ENCODE data around the gene PUM2. TPM values are rescaled to one million over a fixed set of nuclear protein-coding genes. Genes with fewer than 3 reads are reported as not detected.

Gene PUM2
- total RNA-seq, 2 donors from 2014 or later, result 87.7 to 119 TPM

DNA sequence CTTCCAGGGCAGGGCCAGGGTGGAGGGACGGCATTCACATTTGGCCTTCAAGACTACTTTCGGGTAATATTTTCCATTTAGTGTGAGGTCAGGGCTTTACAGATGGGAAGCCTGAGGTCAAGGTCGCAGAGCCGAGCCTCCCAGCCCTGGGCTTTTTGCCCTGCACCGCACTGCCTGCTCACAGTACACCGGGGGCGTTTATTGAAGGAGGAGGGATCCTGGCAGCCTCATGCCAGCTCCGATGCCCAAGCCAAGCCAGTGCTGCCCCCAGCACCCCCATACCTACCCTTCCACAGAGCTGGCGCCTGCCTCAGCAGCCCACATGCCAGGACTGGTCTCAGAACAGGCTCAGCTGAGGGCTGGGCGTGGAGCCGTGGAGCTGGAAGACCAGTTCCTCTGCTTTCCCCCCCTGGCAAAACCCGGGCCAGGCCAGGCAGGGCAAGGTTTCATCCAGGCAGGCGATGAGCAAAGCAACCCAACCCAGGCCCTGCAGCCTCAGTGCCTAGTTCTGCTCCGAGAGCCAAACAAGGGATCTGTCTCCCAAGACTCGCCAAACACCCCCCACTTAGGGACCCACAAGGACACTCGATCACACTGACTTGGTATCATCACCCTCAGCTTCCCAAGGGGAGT is 137.7 kb downstream of the PUM2 start:
- Histone ChIP-seq H3K4me3 (no peak overlapping the region), H3K9me3 (no peaks in the 10 kb centered on the region), H3K27me3 (no peaks in the 10 kb centered on the region), H3K4me1 (no peaks in the 10 kb centered on the region), H3K36me3 (no peaks in the 10 kb centered on the region), H3K9ac (ENCODE audit: low read depth in 2 of 2, low read length in 2 of 2) (peak overlapping the region in 1 of 2 donors; percentile 56), H3K27ac (no peak overlapping the region)
- TF ChIP-seq, protein P1, sequence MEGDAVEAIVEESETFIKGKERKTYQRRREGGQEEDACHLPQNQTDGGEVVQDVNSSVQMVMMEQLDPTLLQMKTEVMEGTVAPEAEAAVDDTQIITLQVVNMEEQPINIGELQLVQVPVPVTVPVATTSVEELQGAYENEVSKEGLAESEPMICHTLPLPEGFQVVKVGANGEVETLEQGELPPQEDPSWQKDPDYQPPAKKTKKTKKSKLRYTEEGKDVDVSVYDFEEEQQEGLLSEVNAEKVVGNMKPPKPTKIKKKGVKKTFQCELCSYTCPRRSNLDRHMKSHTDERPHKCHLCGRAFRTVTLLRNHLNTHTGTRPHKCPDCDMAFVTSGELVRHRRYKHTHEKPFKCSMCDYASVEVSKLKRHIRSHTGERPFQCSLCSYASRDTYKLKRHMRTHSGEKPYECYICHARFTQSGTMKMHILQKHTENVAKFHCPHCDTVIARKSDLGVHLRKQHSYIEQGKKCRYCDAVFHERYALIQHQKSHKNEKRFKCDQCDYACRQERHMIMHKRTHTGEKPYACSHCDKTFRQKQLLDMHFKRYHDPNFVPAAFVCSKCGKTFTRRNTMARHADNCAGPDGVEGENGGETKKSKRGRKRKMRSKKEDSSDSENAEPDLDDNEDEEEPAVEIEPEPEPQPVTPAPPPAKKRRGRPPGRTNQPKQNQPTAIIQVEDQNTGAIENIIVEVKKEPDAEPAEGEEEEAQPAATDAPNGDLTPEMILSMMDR (IDR thresholded peaks at IDR 0.05), result no peak
- DNase-seq, result no peak
- intact Hi-C loops (cut with DNase I), result no loop called here

DNA sequence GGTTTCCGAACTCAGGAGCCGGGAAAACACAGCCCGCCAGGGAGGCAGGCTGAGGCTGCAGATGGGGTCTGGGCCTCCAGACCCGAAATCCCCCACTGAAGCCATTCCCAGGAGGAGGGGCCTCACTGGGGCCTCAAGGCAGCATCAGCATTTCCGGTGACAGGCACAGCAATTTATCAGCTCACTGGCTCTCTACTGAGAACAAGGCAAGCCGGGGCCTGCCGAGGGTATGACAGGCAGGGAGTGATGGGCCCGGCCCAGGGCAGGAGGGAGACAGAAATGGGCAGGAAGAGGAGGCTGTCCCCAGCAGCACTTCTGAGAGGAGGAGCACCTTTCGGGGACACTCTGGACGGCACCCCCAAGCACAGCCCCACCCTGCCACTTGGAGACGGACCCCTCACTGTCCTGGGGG is 138.2 kb downstream of the PUM2 start:
- TF ChIP-seq, protein P1 (IDR thresholded peaks at IDR 0.05), result no peak
- Histone ChIP-seq H3K36me3 (no peaks in the 10 kb centered on the region), H3K4me3 (no peak overlapping the region), H3K27me3 (no peaks in the 10 kb centered on the region), H3K9me3 (no peaks in the 10 kb centered on the region), H3K27ac (no peak overlapping the region), H3K9ac (ENCODE audit: low read depth in 2 of 2, low read length in 2 of 2) (peak overlapping the region in 1 of 2 donors; percentile 56), H3K4me1 (no peaks in the 10 kb centered on the region)
- intact Hi-C loops (cut with DNase I), result no loop called here
- DNase-seq, result no peak

DNA sequence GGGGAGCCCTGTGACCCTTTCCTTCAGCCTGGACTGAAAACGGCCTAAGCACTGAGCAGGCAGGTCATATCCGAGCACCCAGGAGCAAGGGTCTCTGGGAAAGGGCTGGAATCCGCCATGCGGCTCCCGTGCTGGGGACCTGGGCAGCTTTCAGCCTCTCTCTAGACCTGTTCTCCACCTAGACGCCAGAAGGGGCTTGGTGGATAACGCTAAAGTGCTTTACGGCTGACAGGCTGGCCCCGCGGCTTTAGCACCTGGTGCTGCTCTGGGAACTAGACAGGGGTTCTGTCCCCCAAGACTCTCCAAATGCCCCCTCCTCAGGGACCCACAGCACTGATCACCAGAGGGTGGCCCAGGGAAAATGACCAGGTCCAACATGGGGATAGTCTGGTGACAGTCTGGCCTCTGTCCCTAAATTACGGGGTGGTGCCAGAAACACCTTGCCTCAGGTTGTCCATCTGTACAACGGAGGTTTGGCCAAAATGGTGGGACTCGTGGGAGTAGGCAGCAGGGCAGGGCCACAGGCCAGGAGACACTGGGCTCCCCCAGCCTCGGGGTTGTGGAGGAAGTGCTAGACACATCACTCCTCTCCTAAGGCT is 138.7 kb downstream of the PUM2 start:
- TF ChIP-seq, protein P1 (IDR thresholded peaks at IDR 0.05), result no peak

GRCh38 chr2:20211420-20211819 is 139.2 kb downstream of the PUM2 start:
- peak overlapping the region in 1 of 2 donors; percentile 23 for H3K9ac ChIP-seq (ENCODE audit: low read depth in 2 of 2, low read length in 2 of 2)
- intact Hi-C loops (cut with DNase I), result no loop called here

More for the DNA sequence above, 138.7 kb downstream of the PUM2 start:
- Histone ChIP-seq H3K4me1 (no peaks in the 10 kb centered on the region), H3K27me3 (no peaks in the 10 kb centered on the region), H3K4me3 (no peak overlapping the region), H3K9me3 (no peaks in the 10 kb centered on the region), H3K9ac (ENCODE audit: low read depth in 2 of 2, low read length in 2 of 2) (peak overlapping the region in 1 of 2 donors; percentile 23), H3K27ac (no peak overlapping the region), H3K36me3 (no peaks in the 10 kb centered on the region)
- no peak for DNase-seq
- intact Hi-C loops (cut with DNase I), result no loop called here

GRCh38 chr2:20210462-20210861 is 140.2 kb downstream of the PUM2 start:
- intact Hi-C loops (cut with DNase I), result no loop called here
- no peaks in the 10 kb centered on the region for H3K9me3 ChIP-seq
- H3K9ac ChIP-seq (ENCODE audit: low read depth in 2 of 2, low read length in 2 of 2), result no peak overlapping the region
- H3K27ac ChIP-seq, result no peak overlapping the region
- no peaks in the 10 kb centered on the region for H3K27me3 ChIP-seq
- H3K4me1 ChIP-seq, result no peaks in the 10 kb centered on the region
- H3K4me3 ChIP-seq, result no peak overlapping the region
- no peaks in the 10 kb centered on the region for H3K36me3 ChIP-seq
- TF ChIP-seq, protein P1 (IDR thresholded peaks at IDR 0.05), result no peak
- no peak for DNase-seq

More at GRCh38 chr2:20211420-20211819, 139.2 kb downstream of the PUM2 start:
- Histone ChIP-seq H3K36me3 (no peaks in the 10 kb centered on the region), H3K9me3 (no peaks in the 10 kb centered on the region), H3K27me3 (no peaks in the 10 kb centered on the region), H3K4me3 (no peak overlapping the region), H3K27ac (no peak overlapping the region), H3K4me1 (no peaks in the 10 kb centered on the region)
- TF ChIP-seq, protein P1 (IDR thresholded peaks at IDR 0.05), result no peak
- no peak for DNase-seq

Measured in colonic mucosa (tissue), 4 donors.